Mesothelial cell of epicardium (in vitro differentiated cells): ENCODE measurements around the gene NKX2-3. TPM values are rescaled to one million over a fixed set of nuclear protein-coding genes. Genes with fewer than 3 reads are reported as not detected.

ENCODE experiments used
- DNase-seq, 2 experiments: peaks; one replicate each; pipeline ENCODE4 v3.0.0; 2021; ENCODE audit warnings: low spot score in 2 of 2; ENCODE audit not compliant: unreplicated experiment in 2 of 2
- H3K27ac Mint-ChIP-seq: 2 replicates; pipeline ENCODE4 v1.8.0; 2021; ENCODE audit warnings: mixed read lengths
- H3K27me3 Mint-ChIP-seq: 2 replicates; pipeline ENCODE4 v1.8.0; 2021; ENCODE audit warnings: low read depth, mixed read lengths
- H3K36me3 Mint-ChIP-seq: 2 replicates; pipeline ENCODE4 v1.8.0; 2021; ENCODE audit warnings: mixed read lengths
- H3K4me1 Mint-ChIP-seq: 2 replicates; pipeline ENCODE4 v1.8.0; 2021; ENCODE audit warnings: mixed read lengths
- H3K4me3 Mint-ChIP-seq: 2 replicates; pipeline ENCODE4 v1.8.0; 2021; ENCODE audit warnings: mild to moderate bottlenecking, moderate library complexity, mixed read lengths
- H3K9me3 Mint-ChIP-seq: 2 replicates; pipeline ENCODE4 v1.8.0; 2021; ENCODE audit warnings: mixed read lengths
- total RNA-seq: library from RNA; stranded (reverse); gene quantifications from 3 replicates; pipeline ENCODE4 v1.2.1, GENCODE V29; 2021
- TF ChIP-seq, protein P1 (sequence below): fragments of 200-600 bp; sonication (generic); IDR thresholded peaks from one replicate; pipeline ENCODE4 v1.5.0; 2021; ENCODE audit warnings: antibody characterized with exemption; ENCODE audit not compliant: unreplicated experiment

Gene NKX2-3
- total RNA-seq, 1 donor from 2014 or later: not detected

GRCh38 chr10:99524736-99525380 lies 7.9 kb upstream of the NKX2-3 start:
- Mint-ChIP-seq H3K27me3 (peaks cover 100% of the 10 kb centered on the region), H3K36me3 (no peaks in the 10 kb centered on the region), H3K4me3 (no peak overlapping the region)

DNA sequence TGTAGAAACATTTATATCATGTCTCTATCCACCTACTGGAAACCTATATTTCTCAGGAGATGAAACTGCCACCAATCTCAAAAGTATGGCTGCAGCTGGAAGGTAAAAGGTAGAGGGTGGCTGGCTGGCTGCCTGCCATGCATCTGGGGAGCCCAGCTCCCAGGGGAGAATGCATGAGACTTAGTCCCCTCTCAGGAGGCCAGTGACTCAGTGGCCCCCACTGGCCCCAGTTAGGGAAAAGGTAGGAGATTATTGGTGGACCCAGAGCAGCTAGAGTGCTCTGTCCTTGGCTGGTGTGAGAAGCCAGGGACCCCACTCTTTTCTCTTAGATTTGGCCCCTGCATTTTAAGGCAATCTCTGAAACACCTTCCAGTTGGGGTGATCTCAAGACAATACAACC lies 6.8 kb upstream of the NKX2-3 start:
- no peak overlapping the region for H3K27ac Mint-ChIP-seq
- DNase-seq: no peak
- H3K27me3 Mint-ChIP-seq: peaks cover 100% of the 10 kb centered on the region
- TF ChIP-seq, protein P1, sequence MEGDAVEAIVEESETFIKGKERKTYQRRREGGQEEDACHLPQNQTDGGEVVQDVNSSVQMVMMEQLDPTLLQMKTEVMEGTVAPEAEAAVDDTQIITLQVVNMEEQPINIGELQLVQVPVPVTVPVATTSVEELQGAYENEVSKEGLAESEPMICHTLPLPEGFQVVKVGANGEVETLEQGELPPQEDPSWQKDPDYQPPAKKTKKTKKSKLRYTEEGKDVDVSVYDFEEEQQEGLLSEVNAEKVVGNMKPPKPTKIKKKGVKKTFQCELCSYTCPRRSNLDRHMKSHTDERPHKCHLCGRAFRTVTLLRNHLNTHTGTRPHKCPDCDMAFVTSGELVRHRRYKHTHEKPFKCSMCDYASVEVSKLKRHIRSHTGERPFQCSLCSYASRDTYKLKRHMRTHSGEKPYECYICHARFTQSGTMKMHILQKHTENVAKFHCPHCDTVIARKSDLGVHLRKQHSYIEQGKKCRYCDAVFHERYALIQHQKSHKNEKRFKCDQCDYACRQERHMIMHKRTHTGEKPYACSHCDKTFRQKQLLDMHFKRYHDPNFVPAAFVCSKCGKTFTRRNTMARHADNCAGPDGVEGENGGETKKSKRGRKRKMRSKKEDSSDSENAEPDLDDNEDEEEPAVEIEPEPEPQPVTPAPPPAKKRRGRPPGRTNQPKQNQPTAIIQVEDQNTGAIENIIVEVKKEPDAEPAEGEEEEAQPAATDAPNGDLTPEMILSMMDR: no peak
- H3K9me3 Mint-ChIP-seq: no peaks in the 10 kb centered on the region
- peaks cover 13% of the 10 kb centered on the region for H3K4me1 Mint-ChIP-seq
- H3K36me3 Mint-ChIP-seq: no peaks in the 10 kb centered on the region
- no peak overlapping the region for H3K4me3 Mint-ChIP-seq

More at GRCh38 chr10:99524736-99525380, 7.9 kb upstream of the NKX2-3 start:
- no peaks in the 10 kb centered on the region for H3K9me3 Mint-ChIP-seq
- H3K27ac Mint-ChIP-seq: no peak overlapping the region
- TF ChIP-seq, protein P1: no peak
- no peak for DNase-seq
- H3K4me1 Mint-ChIP-seq: peaks cover 19% of the 10 kb centered on the region

GRCh38 chr10:99526861-99527504 lies 5.8 kb upstream of the NKX2-3 start:
- Mint-ChIP-seq H3K36me3 (no peaks in the 10 kb centered on the region), H3K4me3 (no peak overlapping the region), H3K9me3 (no peaks in the 10 kb centered on the region), H3K27me3 (peaks cover 100% of the 10 kb centered on the region), H3K4me1 (peaks cover 15% of the 10 kb centered on the region), H3K27ac (no peak overlapping the region)
- TF ChIP-seq, protein P1: no peak
- no peak for DNase-seq

DNA sequence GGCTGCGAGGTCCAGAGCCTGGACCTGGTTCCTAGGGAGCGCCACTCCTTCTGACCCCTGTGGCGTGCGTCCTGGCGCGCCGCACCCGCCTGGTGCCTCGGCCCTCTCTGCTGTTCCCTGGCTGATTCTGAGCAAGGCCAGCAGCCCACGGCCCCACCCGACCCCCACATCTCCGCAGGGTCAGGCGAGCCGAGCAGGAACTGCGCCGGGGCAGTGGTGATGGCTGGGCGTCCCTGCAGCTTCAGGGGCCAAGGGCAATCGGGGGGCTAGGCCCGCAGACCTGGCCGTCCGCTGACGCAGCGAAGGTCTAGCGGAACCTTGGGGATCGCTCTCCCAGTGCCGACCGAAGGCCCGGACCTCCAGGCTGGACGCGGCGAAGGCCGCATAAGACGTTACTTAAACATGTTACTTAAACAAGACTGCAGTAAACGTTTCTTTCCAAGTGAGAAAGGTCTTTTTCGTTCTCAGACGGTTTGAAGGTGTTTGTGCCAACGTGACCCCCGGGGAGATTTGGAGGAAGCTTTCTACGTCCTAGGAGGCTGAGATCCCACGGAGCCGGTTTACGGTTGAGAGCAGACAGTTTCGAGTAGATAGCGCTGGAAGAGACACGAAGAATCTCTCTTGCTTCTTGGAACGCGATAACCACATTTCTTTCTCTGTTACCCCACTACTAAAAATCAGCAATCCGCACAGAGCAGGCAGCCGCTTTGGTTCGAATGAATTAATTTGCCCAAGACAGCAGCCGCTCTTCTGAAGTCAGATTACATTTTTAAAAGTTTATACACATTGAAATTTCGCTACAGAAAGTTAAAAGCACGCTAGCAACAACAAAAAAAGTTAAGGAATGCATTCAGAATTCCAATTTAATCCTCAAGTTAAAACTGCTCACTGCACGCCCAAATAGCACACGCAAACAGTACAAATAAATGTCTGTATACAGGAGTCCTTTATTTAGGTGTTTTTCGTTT lies 4.9 kb upstream of the NKX2-3 start:
- Mint-ChIP-seq H3K9me3 (no peaks in the 10 kb centered on the region), H3K4me3 (no peak overlapping the region), H3K27me3 (peaks cover 100% of the 10 kb centered on the region), H3K27ac (no peak overlapping the region), H3K4me1 (peaks cover 12% of the 10 kb centered on the region), H3K36me3 (no peaks in the 10 kb centered on the region)
- TF ChIP-seq, protein P1: no peak
- no peak for DNase-seq

- no peak overlapping the region for H3K4me3 Mint-ChIP-seq
- H3K4me1 Mint-ChIP-seq: peaks cover 8% of the 10 kb centered on the region
- DNase-seq: no peak
- TF ChIP-seq, protein P1: no peak
- H3K27ac Mint-ChIP-seq: no peak overlapping the region
- H3K36me3 Mint-ChIP-seq: no peaks in the 10 kb centered on the region
- H3K9me3 Mint-ChIP-seq: no peaks in the 10 kb centered on the region
- peaks cover 100% of the 10 kb centered on the region for H3K27me3 Mint-ChIP-seq
Observed at GRCh38 chr10:99528494-99529441, 4.0 kb upstream of the NKX2-3 start.
